ENCODE data around the gene PLCB1.
A peak's percentile ranks its signal among the peaks of the same experiment; 100 is the strongest.
"Not testable (repeated sequence)": the region's sequence is repeated elsewhere in the genome, so short reads cannot be mapped to it uniquely, and the experiment has no call there.

PLCB1 gene

GRCh38 chr20:8368670-8369069, 236.6 kb downstream of the PLCB1 start:
- no peak for DNase-seq (ENCODE audit: low spot score)

GRCh38 chr20:8369311-8369710, 237.2 kb downstream of the PLCB1 start:
- DNase-seq (ENCODE audit: low spot score) = no peak

GRCh38 chr20:8370774-8371173, 238.7 kb downstream of the PLCB1 start:
- no peak for DNase-seq (ENCODE audit: low spot score)

GRCh38 chr20:8372824-8373380, 240.8 kb downstream of the PLCB1 start:
- no peak for DNase-seq (ENCODE audit: low spot score)

- DNase-seq (ENCODE audit: low spot score) = no peak
Measured at GRCh38 chr20:8373579-8373978, 241.5 kb downstream of the PLCB1 start.

GRCh38 chr20:8375898-8376297, 243.8 kb downstream of the PLCB1 start:
- DNase-seq (ENCODE audit: low spot score) = no peak

GRCh38 chr20:8376940-8377339, 244.9 kb downstream of the PLCB1 start:
- DNase-seq (ENCODE audit: low spot score) = no peak

GRCh38 chr20:8379125-8379524, 247.1 kb downstream of the PLCB1 start:
- DNase-seq (ENCODE audit: low spot score) = not testable (repeated sequence)

- no peak for DNase-seq (ENCODE audit: low spot score)
Measured at GRCh38 chr20:8385247-8385646, 253.2 kb downstream of the PLCB1 start.

GRCh38 chr20:8386991-8387390, 254.9 kb downstream of the PLCB1 start:
- no peak for DNase-seq (ENCODE audit: low spot score)

- DNase-seq (ENCODE audit: low spot score) = no peak
Measured at GRCh38 chr20:8388141-8388540, 256.1 kb downstream of the PLCB1 start.

- DNase-seq (ENCODE audit: low spot score) = no peak
Measured at GRCh38 chr20:8388707-8389106, 256.6 kb downstream of the PLCB1 start.

- peak; percentile 44 for DNase-seq (ENCODE audit: low spot score)
Measured at GRCh38 chr20:8389381-8390036, 257.4 kb downstream of the PLCB1 start.

- no peak for DNase-seq (ENCODE audit: low spot score)
Measured at GRCh38 chr20:8390037-8390433, 258.0 kb downstream of the PLCB1 start.

- DNase-seq (ENCODE audit: low spot score) = no peak
Measured at GRCh38 chr20:8390500-8390899, 258.4 kb downstream of the PLCB1 start.

GRCh38 chr20:8393381-8393780, 261.3 kb downstream of the PLCB1 start:
- no peak for DNase-seq (ENCODE audit: low spot score)

- DNase-seq (ENCODE audit: low spot score) = no peak
Measured at GRCh38 chr20:8394308-8394945, 262.4 kb downstream of the PLCB1 start.

- no peak for DNase-seq (ENCODE audit: low spot score)
Measured at GRCh38 chr20:8395956-8396355, 263.9 kb downstream of the PLCB1 start.

GRCh38 chr20:8398263-8399051, 266.4 kb downstream of the PLCB1 start:
- DNase-seq (ENCODE audit: low spot score) = no peak

- peak; percentile 5 for DNase-seq (ENCODE audit: low spot score)
Measured at GRCh38 chr20:8399947-8400346, 267.9 kb downstream of the PLCB1 start.

- no peak for DNase-seq (ENCODE audit: low spot score)
Measured at GRCh38 chr20:8400486-8400885, 268.4 kb downstream of the PLCB1 start.

- no peak for DNase-seq (ENCODE audit: low spot score)
Measured at GRCh38 chr20:8401556-8401955, 269.5 kb downstream of the PLCB1 start.

GRCh38 chr20:8402798-8403197, 270.7 kb downstream of the PLCB1 start:
- DNase-seq (ENCODE audit: low spot score) = no peak

All from CD4-positive, alpha-beta T cell treated with Interleukin-15 for 4 hours (primary cell).